CD4-positive, alpha-beta T cell treated with Interleukin-10 for 1 hour (primary cell): ENCODE results near the gene CLDN11.

Experiments
- DNase-seq: peaks from one replicate; pipeline ENCODE4 v3.0.0-alpha.2; 2020

Gene CLDN11

GRCh38 chr3:170428095-170428494, 9.4 kb downstream of the CLDN11 start:
- no peak for DNase-seq

- DNase-seq: peak; percentile 3
Observed at GRCh38 chr3:170429050-170429449, 10.4 kb downstream of the CLDN11 start.

GRCh38 chr3:170431054-170431453, 12.4 kb downstream of the CLDN11 start:
- no peak for DNase-seq

GRCh38 chr3:170432416-170432815, 13.7 kb downstream of the CLDN11 start:
- DNase-seq: no peak

GRCh38 chr3:170436697-170437096, 18.0 kb downstream of the CLDN11 start:
- DNase-seq: no peak

GRCh38 chr3:170437176-170437575, 18.5 kb downstream of the CLDN11 start:
- no peak for DNase-seq

GRCh38 chr3:170437696-170438407, 19.2 kb downstream of the CLDN11 start:
- DNase-seq: no peak

- no peak for DNase-seq
Observed at GRCh38 chr3:170438836-170439235, 20.2 kb downstream of the CLDN11 start.

GRCh38 chr3:170440344-170440743, 21.7 kb downstream of the CLDN11 start:
- no peak for DNase-seq

GRCh38 chr3:170441412-170441811, 22.7 kb downstream of the CLDN11 start:
- no peak for DNase-seq

- DNase-seq: no peak
Observed at GRCh38 chr3:170442947-170443346, 24.3 kb downstream of the CLDN11 start.

GRCh38 chr3:170443457-170443856, 24.8 kb downstream of the CLDN11 start:
- no peak for DNase-seq

- DNase-seq: no peak
Observed at GRCh38 chr3:170448584-170448983, 29.9 kb downstream of the CLDN11 start.

GRCh38 chr3:170450039-170450438, 31.4 kb downstream of the CLDN11 start:
- DNase-seq: no peak

- no peak for DNase-seq
Observed at GRCh38 chr3:170454509-170454908, 35.8 kb downstream of the CLDN11 start.

GRCh38 chr3:170458285-170458684, 39.6 kb downstream of the CLDN11 start:
- DNase-seq: no peak

GRCh38 chr3:170463011-170463410, 44.3 kb downstream of the CLDN11 start:
- no peak for DNase-seq

- no peak for DNase-seq
Observed at GRCh38 chr3:170465955-170466354, 47.3 kb downstream of the CLDN11 start.

GRCh38 chr3:170467007-170467406, 48.3 kb downstream of the CLDN11 start:
- DNase-seq: no peak

GRCh38 chr3:170467571-170468147, 49.0 kb downstream of the CLDN11 start:
- DNase-seq: no peak

- no peak for DNase-seq
Observed at GRCh38 chr3:170469151-170470062, 50.7 kb downstream of the CLDN11 start.

- no peak for DNase-seq
Observed at GRCh38 chr3:170470063-170471016, 51.7 kb downstream of the CLDN11 start.

GRCh38 chr3:170471149-170471548, 52.5 kb downstream of the CLDN11 start:
- DNase-seq: no peak
